ENCODE results near the gene PIGQ. TPM values are rescaled to one million over a fixed set of nuclear protein-coding genes. Genes with fewer than 3 reads are reported as not detected.

Gene PIGQ
- polyA plus RNA-seq, 3 donors: 49.8 to 55.6 (median 50.4) TPM

Other genes starting within 250 kb of the PIGQ start
- gene AXIN1, start 217.2 kb upstream of the PIGQ start, polyA plus RNA-seq (ENCODE audit: insufficient read length in 3 of 3): 10 to 100 TPM; 15.2 to 17.0 (median 15.5) TPM
- gene MRPL28, start 199.4 kb upstream of the PIGQ start, polyA plus RNA-seq (ENCODE audit: insufficient read length in 3 of 3): 10 to 100 TPM; 58.9 to 70.6 (median 61.9) TPM
- 10 to 100 TPM; 53.9 to 75.4 (median 66.1) TPM for gene PGAP6, start 188.0 kb upstream of the PIGQ start, polyA plus RNA-seq (ENCODE audit: insufficient read length in 3 of 3)
- 100 to 1,000 TPM in 2 of 3 donors, 10 to 100 TPM in 1; 95.3 to 124 (median 109) TPM for gene NME4, start 172.8 kb upstream of the PIGQ start, polyA plus RNA-seq (ENCODE audit: insufficient read length in 3 of 3)
- gene DECR2, start 168.1 kb upstream of the PIGQ start, polyA plus RNA-seq (ENCODE audit: insufficient read length in 3 of 3): 10 to 100 TPM; 15.7 to 28.3 (median 21.6) TPM
- 10 to 100 TPM; 65.2 to 95.2 (median 81.0) TPM for gene RAB11FIP3, start 144.3 kb upstream of the PIGQ start, polyA plus RNA-seq (ENCODE audit: insufficient read length in 3 of 3)
- 10 to 100 TPM; 18.2 to 19.8 (median 18.2) TPM for gene CAPN15, start 42.3 kb upstream of the PIGQ start, polyA plus RNA-seq (ENCODE audit: insufficient read length in 3 of 3)
- 1 to 10 TPM; 7.4 to 8.6 (median 7.5) TPM for gene PRR35, start 9.6 kb upstream of the PIGQ start, polyA plus RNA-seq (ENCODE audit: insufficient read length in 3 of 3)
- gene NHLRC4, start 3.0 kb upstream of the PIGQ start, polyA plus RNA-seq (ENCODE audit: insufficient read length in 3 of 3): 1 to 10 TPM; 6.4 to 6.9 (median 6.6) TPM
- gene RAB40C, start 20.1 kb downstream of the PIGQ start, polyA plus RNA-seq (ENCODE audit: insufficient read length in 3 of 3): 10 to 100 TPM; 12.7 to 16.6 (median 14.4) TPM
- gene WFIKKN1, start 61.0 kb downstream of the PIGQ start, polyA plus RNA-seq (ENCODE audit: insufficient read length in 3 of 3): 1 to 10 TPM in 1 of 3 donors, under 1 TPM in 2; 0.82 to 1.2 (median 0.94) TPM
- 10 to 100 TPM; 34.8 to 45.2 (median 42.0) TPM for gene METTL26, start 66.3 kb downstream of the PIGQ start, polyA plus RNA-seq (ENCODE audit: insufficient read length in 3 of 3)
- 10 to 100 TPM; 11.1 to 15.5 (median 12.5) TPM for gene MCRIP2, start 71.9 kb downstream of the PIGQ start, polyA plus RNA-seq (ENCODE audit: insufficient read length in 3 of 3)
- 10 to 100 TPM; 22.4 to 27.5 (median 22.8) TPM for gene WDR90, start 79.4 kb downstream of the PIGQ start, polyA plus RNA-seq (ENCODE audit: insufficient read length in 3 of 3)
- gene RHOT2, start 98.2 kb downstream of the PIGQ start, polyA plus RNA-seq (ENCODE audit: insufficient read length in 3 of 3): 10 to 100 TPM; 58.2 to 68.2 (median 60.6) TPM
- gene RHBDL1, start 105.7 kb downstream of the PIGQ start, polyA plus RNA-seq (ENCODE audit: insufficient read length in 3 of 3): 1 to 10 TPM in 2 of 3 donors, under 1 TPM in 1; 0.58 to 1.5 (median 1.1) TPM
- 100 to 1,000 TPM; 117 to 125 (median 120) TPM for gene STUB1, start 110.4 kb downstream of the PIGQ start, polyA plus RNA-seq (ENCODE audit: insufficient read length in 3 of 3)
- 10 to 100 TPM; 56.0 to 68.0 (median 65.2) TPM for gene JMJD8, start 114.4 kb downstream of the PIGQ start, polyA plus RNA-seq (ENCODE audit: insufficient read length in 3 of 3)
- 10 to 100 TPM in 1 of 3 donors, 1 to 10 TPM in 2; 9.2 to 10.2 (median 9.5) TPM for gene WDR24, start 120.4 kb downstream of the PIGQ start, polyA plus RNA-seq (ENCODE audit: insufficient read length in 3 of 3)
- gene FBXL16, start 135.8 kb downstream of the PIGQ start, polyA plus RNA-seq (ENCODE audit: insufficient read length in 3 of 3): 1 to 10 TPM in 2 of 3 donors, under 1 TPM in 1; 0.96 to 1.8 (median 1.1) TPM
- 1 to 10 TPM; 4.5 to 6.0 (median 5.2) TPM for gene METRN, start 145.2 kb downstream of the PIGQ start, polyA plus RNA-seq (ENCODE audit: insufficient read length in 3 of 3)
- 10 to 100 TPM in 2 of 3 donors, 1 to 10 TPM in 1; 8.4 to 11.0 (median 10.2) TPM for gene ANTKMT, start 151.2 kb downstream of the PIGQ start, polyA plus RNA-seq (ENCODE audit: insufficient read length in 3 of 3)
- gene CCDC78, start 156.5 kb downstream of the PIGQ start, polyA plus RNA-seq (ENCODE audit: insufficient read length in 3 of 3): 1 to 10 TPM in 2 of 3 donors, under 1 TPM in 1; 0.74 to 1.3 (median 1.2) TPM
- 1 to 10 TPM; 3.4 to 4.0 (median 3.8) TPM for gene HAGHL, start 157.1 kb downstream of the PIGQ start, polyA plus RNA-seq (ENCODE audit: insufficient read length in 3 of 3)
- gene CIAO3, start 171.0 kb downstream of the PIGQ start, polyA plus RNA-seq (ENCODE audit: insufficient read length in 3 of 3): 10 to 100 TPM; 18.9 to 23.4 (median 22.8) TPM
- 10 to 100 TPM; 12.1 to 24.9 (median 13.8) TPM for gene MSLN, start 190.8 kb downstream of the PIGQ start, polyA plus RNA-seq (ENCODE audit: insufficient read length in 3 of 3)
- 10 to 100 TPM; 10.1 to 11.0 (median 10.4) TPM for gene RPUSD1, start 218.4 kb downstream of the PIGQ start, polyA plus RNA-seq (ENCODE audit: insufficient read length in 3 of 3)
- 10 to 100 TPM; 16.0 to 21.1 (median 16.5) TPM for gene CHTF18, start 218.7 kb downstream of the PIGQ start, polyA plus RNA-seq (ENCODE audit: insufficient read length in 3 of 3)
- under 1 TPM in 2 of 3 donors, not detected in 1; 0.12 to 0.31 TPM for gene GNG13, start 230.8 kb downstream of the PIGQ start, polyA plus RNA-seq (ENCODE audit: insufficient read length in 3 of 3)